Astrocyte (in vitro differentiated cells and primary cell): ENCODE results near the gene CEP128. TPM values are rescaled to one million over a fixed set of nuclear protein-coding genes. Genes with fewer than 3 reads are reported as not detected.

Experiments
- DNase-seq: peaks from one replicate; pipeline ENCODE4 v3.0.0-alpha.2; 2010; ENCODE audit warnings: low read depth
- FAIRE-seq: peaks from 2 replicates; lab custom pipeline; 2011; peaks lifted over from hg19 to GRCh38; lab: Jason Lieb, UNC
- H2AFZ ChIP-seq: 2 replicates; pipeline ENCODE4 v1.6.0; 2012; ENCODE audit warnings: low read depth, low read length, inconsistent platforms
- H3K27ac ChIP-seq: 2 replicates; pipeline ENCODE4 v1.5.1; 2011; ENCODE audit warnings: low read depth, low read length, inconsistent platforms
- H3K27me3 ChIP-seq: 2 replicates; pipeline ENCODE4 v1.6.0; 2011; ENCODE audit warnings: low read length, inconsistent platforms; ENCODE audit not compliant: insufficient read depth
- H3K36me3 ChIP-seq: 2 replicates; pipeline ENCODE4 v1.5.1; 2011; ENCODE audit warnings: low read length, inconsistent platforms; ENCODE audit not compliant: insufficient read depth
- H3K4me1 ChIP-seq: 2 replicates; pipeline ENCODE4 v1.5.1; 2011; ENCODE audit warnings: low read length, inconsistent platforms; ENCODE audit not compliant: insufficient read depth
- H3K4me2 ChIP-seq: 2 replicates; pipeline ENCODE4 v1.6.0; 2012; ENCODE audit warnings: low read length, inconsistent platforms
- H3K4me3 ChIP-seq: 2 replicates; pipeline ENCODE4 v1.5.1; 2011; ENCODE audit warnings: low read depth, mild to moderate bottlenecking, low read length, inconsistent platforms; ENCODE audit not compliant: insufficient read depth
- H3K79me2 ChIP-seq: 2 replicates; pipeline ENCODE4 v1.6.0; 2012; ENCODE audit warnings: mild to moderate bottlenecking, low read length, inconsistent platforms; ENCODE audit not compliant: insufficient read depth
- H3K9ac ChIP-seq: 2 replicates; pipeline ENCODE4 v1.6.0; 2012; ENCODE audit warnings: mild to moderate bottlenecking, low read length, inconsistent platforms
- H3K9me3 ChIP-seq: 2 replicates; pipeline ENCODE4 v1.5.1; 2012; ENCODE audit warnings: low read depth, mild to moderate bottlenecking, low read length, inconsistent platforms; ENCODE audit not compliant: insufficient read depth
- H4K20me1 ChIP-seq: 2 replicates; pipeline ENCODE4 v1.6.0; 2012; ENCODE audit warnings: low read length, inconsistent platforms; ENCODE audit not compliant: insufficient read depth
- H3K27ac Mint-ChIP-seq: one replicate; pipeline ENCODE4 v1.8.0; 2021; ENCODE audit warnings: mild to moderate bottlenecking, mixed read lengths; ENCODE audit not compliant: unreplicated experiment
- H3K27me3 Mint-ChIP-seq: one replicate; pipeline ENCODE4 v1.8.0; 2021; ENCODE audit warnings: low read depth, mixed read lengths; ENCODE audit not compliant: unreplicated experiment
- H3K36me3 Mint-ChIP-seq: one replicate; pipeline ENCODE4 v1.8.0; 2021; ENCODE audit warnings: low read depth, mixed read lengths; ENCODE audit not compliant: unreplicated experiment
- H3K4me1 Mint-ChIP-seq: one replicate; pipeline ENCODE4 v1.8.0; 2021; ENCODE audit warnings: low read depth, mixed read lengths; ENCODE audit not compliant: unreplicated experiment
- H3K4me3 Mint-ChIP-seq: one replicate; pipeline ENCODE4 v1.8.0; 2021; ENCODE audit warnings: mild to moderate bottlenecking, moderate library complexity, mixed read lengths; ENCODE audit not compliant: unreplicated experiment
- H3K9me3 Mint-ChIP-seq: one replicate; pipeline ENCODE4 v1.8.0; 2021; ENCODE audit warnings: mild to moderate bottlenecking, mixed read lengths; ENCODE audit not compliant: unreplicated experiment
- EZH2 ChIP-seq: IDR thresholded peaks from 2 replicates; pipeline ENCODE4 v1.6.1; 2012; ENCODE audit warnings: mild to moderate bottlenecking, low read length, inconsistent platforms; ENCODE audit not compliant: insufficient read depth
- total RNA-seq: library from RNA; stranded (reverse); gene quantifications from 2 replicates; pipeline ENCODE4 v1.2.1, GENCODE V29; 2021
- TF ChIP-seq, protein P1 (sequence below): IDR thresholded peaks from 2 replicates; pipeline ENCODE4 v1.5.1; 2011; ENCODE audit warnings: low read depth, mild to moderate bottlenecking, inconsistent platforms, low read length, moderate library complexity; ENCODE audit not compliant: insufficient read depth

Gene CEP128
- total RNA-seq, 1 donor from 2014 or later: 6.4 TPM

DNA sequence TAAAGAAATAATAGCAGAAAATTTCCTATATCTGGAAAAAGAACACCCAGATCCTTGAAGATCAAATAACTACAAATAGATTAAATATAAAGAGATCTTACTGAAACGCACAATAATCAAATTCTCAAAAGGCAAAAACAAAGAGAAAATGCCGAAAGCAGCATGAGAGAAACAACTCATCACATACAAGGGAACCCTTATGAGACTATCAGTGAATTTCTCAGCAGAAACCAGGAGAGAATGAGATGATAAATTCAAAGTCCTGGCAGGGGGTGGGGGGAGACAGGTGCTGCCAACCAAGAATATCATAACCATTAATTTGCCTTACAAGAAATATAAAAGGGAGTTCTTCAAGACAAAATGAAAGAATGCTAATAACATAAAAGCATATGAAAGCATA lies 73.7 kb downstream of the CEP128 start:
- H3K4me2 ChIP-seq: no peak overlapping the region
- H3K9me3 ChIP-seq: no peaks in the 10 kb centered on the region
- Mint-ChIP-seq H3K27me3 (no peaks in the 10 kb centered on the region), H3K9me3 (peaks cover 9% of the 10 kb centered on the region), H3K4me3 (no peak overlapping the region), H3K36me3 (peaks cover 2% of the 10 kb centered on the region), H3K4me1 (no peaks in the 10 kb centered on the region), H3K27ac (no peak overlapping the region)
- H3K79me2 ChIP-seq: no peaks in the 10 kb centered on the region
- no peaks in the 10 kb centered on the region for H3K27me3 ChIP-seq
- no peak overlapping the region for H3K9ac ChIP-seq
- H3K4me1 ChIP-seq: no peaks in the 10 kb centered on the region
- H3K36me3 ChIP-seq: no peaks in the 10 kb centered on the region
- H2AFZ ChIP-seq: no peak overlapping the region
- FAIRE-seq: no peak
- no peak overlapping the region for H3K27ac ChIP-seq
- TF ChIP-seq, protein P1, sequence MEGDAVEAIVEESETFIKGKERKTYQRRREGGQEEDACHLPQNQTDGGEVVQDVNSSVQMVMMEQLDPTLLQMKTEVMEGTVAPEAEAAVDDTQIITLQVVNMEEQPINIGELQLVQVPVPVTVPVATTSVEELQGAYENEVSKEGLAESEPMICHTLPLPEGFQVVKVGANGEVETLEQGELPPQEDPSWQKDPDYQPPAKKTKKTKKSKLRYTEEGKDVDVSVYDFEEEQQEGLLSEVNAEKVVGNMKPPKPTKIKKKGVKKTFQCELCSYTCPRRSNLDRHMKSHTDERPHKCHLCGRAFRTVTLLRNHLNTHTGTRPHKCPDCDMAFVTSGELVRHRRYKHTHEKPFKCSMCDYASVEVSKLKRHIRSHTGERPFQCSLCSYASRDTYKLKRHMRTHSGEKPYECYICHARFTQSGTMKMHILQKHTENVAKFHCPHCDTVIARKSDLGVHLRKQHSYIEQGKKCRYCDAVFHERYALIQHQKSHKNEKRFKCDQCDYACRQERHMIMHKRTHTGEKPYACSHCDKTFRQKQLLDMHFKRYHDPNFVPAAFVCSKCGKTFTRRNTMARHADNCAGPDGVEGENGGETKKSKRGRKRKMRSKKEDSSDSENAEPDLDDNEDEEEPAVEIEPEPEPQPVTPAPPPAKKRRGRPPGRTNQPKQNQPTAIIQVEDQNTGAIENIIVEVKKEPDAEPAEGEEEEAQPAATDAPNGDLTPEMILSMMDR: no peak
- TF ChIP-seq EZH2: no peak
- no peaks in the 10 kb centered on the region for H4K20me1 ChIP-seq
- no peak for DNase-seq
- H3K4me3 ChIP-seq: no peak overlapping the region

DNA sequence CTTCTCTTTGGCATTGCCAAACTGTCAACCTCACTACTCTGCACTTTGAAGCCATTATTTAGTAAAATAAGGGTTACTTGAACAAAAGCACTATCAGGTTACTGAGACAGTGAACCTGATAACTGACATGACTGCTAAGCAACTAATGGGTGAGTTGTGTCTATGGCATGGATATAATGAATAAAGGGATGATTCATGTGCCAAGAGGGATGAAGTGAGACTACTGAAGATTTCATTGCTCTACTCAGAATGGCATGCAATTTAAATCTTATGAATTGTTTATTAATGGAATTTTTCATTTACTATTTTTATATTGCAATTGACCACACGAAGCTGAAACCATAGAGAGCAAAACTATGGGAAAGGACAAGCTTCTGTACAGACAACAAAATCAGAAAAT lies 74.4 kb downstream of the CEP128 start:
- DNase-seq: no peak
- H3K36me3 Mint-ChIP-seq: peaks cover 2% of the 10 kb centered on the region
- Histone ChIP-seq H3K79me2 (no peaks in the 10 kb centered on the region), H3K4me3 (no peak overlapping the region), H4K20me1 (no peaks in the 10 kb centered on the region), H3K27ac (no peak overlapping the region), H3K27me3 (no peaks in the 10 kb centered on the region), H3K9me3 (no peaks in the 10 kb centered on the region), H3K36me3 (no peaks in the 10 kb centered on the region), H3K9ac (no peak overlapping the region), H3K4me2 (no peak overlapping the region), H3K4me1 (no peaks in the 10 kb centered on the region), H2AFZ (no peak overlapping the region)
- H3K9me3 Mint-ChIP-seq: peaks cover 9% of the 10 kb centered on the region
- no peaks in the 10 kb centered on the region for H3K4me1 Mint-ChIP-seq
- FAIRE-seq: no peak
- no peak overlapping the region for H3K4me3 Mint-ChIP-seq
- H3K27me3 Mint-ChIP-seq: no peaks in the 10 kb centered on the region
- no peak for TF ChIP-seq EZH2
- no peak overlapping the region for H3K27ac Mint-ChIP-seq

DNA sequence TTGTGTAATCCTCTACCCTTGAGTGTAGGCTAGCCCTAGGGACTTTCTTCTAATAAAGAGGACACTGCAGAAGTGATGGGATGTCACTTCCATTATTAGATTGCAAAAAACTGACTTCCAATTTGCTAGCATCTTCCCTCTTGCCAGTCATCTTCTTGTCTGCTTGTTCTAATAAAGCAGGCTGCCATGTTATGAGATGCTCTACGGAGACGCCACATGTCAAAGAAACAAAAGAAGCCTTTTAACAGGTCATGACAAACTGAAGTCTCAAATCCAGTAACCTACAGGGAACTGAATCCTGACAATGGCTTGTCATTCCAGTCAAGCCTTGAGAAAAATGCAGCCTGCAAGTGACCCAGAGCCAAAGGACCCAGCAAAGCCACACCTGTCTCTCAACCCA lies 76.0 kb downstream of the CEP128 start:
- Mint-ChIP-seq H3K27ac (no peak overlapping the region), H3K4me3 (no peak overlapping the region), H3K27me3 (no peaks in the 10 kb centered on the region), H3K36me3 (peaks cover 2% of the 10 kb centered on the region), H3K4me1 (no peaks in the 10 kb centered on the region), H3K9me3 (peaks cover 9% of the 10 kb centered on the region)
- H3K9me3 ChIP-seq: no peaks in the 10 kb centered on the region
- H3K4me1 ChIP-seq: no peaks in the 10 kb centered on the region
- H3K36me3 ChIP-seq: no peaks in the 10 kb centered on the region
- H3K27me3 ChIP-seq: no peaks in the 10 kb centered on the region
- TF ChIP-seq, protein P1: no peak
- TF ChIP-seq EZH2: no peak
- no peak for DNase-seq
- H3K9ac ChIP-seq: no peak overlapping the region
- H3K4me2 ChIP-seq: no peak overlapping the region
- no peaks in the 10 kb centered on the region for H4K20me1 ChIP-seq
- no peak overlapping the region for H3K4me3 ChIP-seq
- no peak overlapping the region for H3K27ac ChIP-seq
- no peak for FAIRE-seq
- no peak overlapping the region for H2AFZ ChIP-seq
- H3K79me2 ChIP-seq: no peaks in the 10 kb centered on the region
